ENCODE data around the gene MTRR. TPM values are rescaled to one million over a fixed set of nuclear protein-coding genes. Genes with fewer than 3 reads are reported as not detected.

MTRR gene
- total RNA-seq, 2 donors from 2014 or later: 34.5 to 64.6 TPM

GRCh38 chr5:7930011-7930410 is 61.1 kb downstream of the MTRR start:
- TF ChIP-seq POLR2A (IDR thresholded peaks at IDR 0.05) (no peak), POLR2AphosphoS5 (IDR thresholded peaks at IDR 0.05) (no peak), CTCF (IDR thresholded peaks at IDR 0.05) (no peak)
- H3K4me3 ChIP-seq: no peak overlapping the region
- WGBS: 68% methylated on average over 5 of the region's 5 CpGs
- H3K27me3 ChIP-seq (replicated peaks; ENCODE audit: insufficient read depth): no peaks in the 10 kb centered on the region
- DNase-seq (ENCODE audit: low spot score): no peak
- H3K9me3 ChIP-seq: no peaks in the 10 kb centered on the region
- no peak overlapping the region for H3K27ac ChIP-seq
- H3K4me1 ChIP-seq (replicated peaks): no peaks in the 10 kb centered on the region
- intact Hi-C loops (cut with DNase I): no loop called here
- no peaks in the 10 kb centered on the region for H3K36me3 ChIP-seq

- intact Hi-C loops (cut with DNase I): no loop called here
- H3K9me3 ChIP-seq: no peaks in the 10 kb centered on the region
- TF ChIP-seq POLR2AphosphoS5 (IDR thresholded peaks at IDR 0.05) (no peak), CTCF (IDR thresholded peaks at IDR 0.05) (no peak), POLR2A (IDR thresholded peaks at IDR 0.05) (no peak)
- no peak for DNase-seq (ENCODE audit: low spot score)
- 53% methylated on average over 3 of the region's 3 CpGs for WGBS
- no peaks in the 10 kb centered on the region for H3K36me3 ChIP-seq
- H3K27ac ChIP-seq: no peak overlapping the region
- H3K4me3 ChIP-seq: no peak overlapping the region
- no peaks in the 10 kb centered on the region for H3K27me3 ChIP-seq (replicated peaks; ENCODE audit: insufficient read depth)
- H3K4me1 ChIP-seq (replicated peaks): no peaks in the 10 kb centered on the region
Measured at GRCh38 chr5:7941692-7942091, 72.7 kb downstream of the MTRR start.

- TF ChIP-seq POLR2A (IDR thresholded peaks at IDR 0.05): no peak
- no peak for TF ChIP-seq POLR2AphosphoS5 (IDR thresholded peaks at IDR 0.05)
- TF ChIP-seq CTCF (IDR thresholded peaks at IDR 0.05): no peak
- 84% methylated on average over 4 of the region's 4 CpGs for WGBS
- H3K27me3 ChIP-seq (replicated peaks; ENCODE audit: insufficient read depth): no peaks in the 10 kb centered on the region
- no peak overlapping the region for H3K27ac ChIP-seq
- H3K4me1 ChIP-seq (replicated peaks): no peaks in the 10 kb centered on the region
- no peaks in the 10 kb centered on the region for H3K36me3 ChIP-seq
- intact Hi-C loops (cut with DNase I): no loop called here
- DNase-seq (ENCODE audit: low spot score): no peak
- no peak overlapping the region for H3K4me3 ChIP-seq
- H3K9me3 ChIP-seq: no peaks in the 10 kb centered on the region
Measured at GRCh38 chr5:7947301-7947700, 78.4 kb downstream of the MTRR start.

Other genes with a start within 250 kb of the MTRR start
- gene CFAP90, start 18.0 kb upstream of the MTRR start, total RNA-seq: 1 to 10 TPM in 1 of 2 donors, under 1 TPM in 1; 0.87 to 1.1 TPM
- gene FASTKD3, start 117 bp upstream of the MTRR start, total RNA-seq: 10 to 100 TPM in 1 of 2 donors, 1 to 10 TPM in 1; 9.7 to 10.7 TPM

Data from prostate gland (tissue), 2 donors.